ENCODE data around the gene PHKB. TPM values are rescaled to one million over a fixed set of nuclear protein-coding genes. Genes with fewer than 3 reads are reported as not detected.

Gene PHKB
- polyA plus RNA-seq, 1 donor (not counting 4 experiments of a cell fraction or from before 2014, with no cell fraction given) = 71.7 TPM

DNA sequence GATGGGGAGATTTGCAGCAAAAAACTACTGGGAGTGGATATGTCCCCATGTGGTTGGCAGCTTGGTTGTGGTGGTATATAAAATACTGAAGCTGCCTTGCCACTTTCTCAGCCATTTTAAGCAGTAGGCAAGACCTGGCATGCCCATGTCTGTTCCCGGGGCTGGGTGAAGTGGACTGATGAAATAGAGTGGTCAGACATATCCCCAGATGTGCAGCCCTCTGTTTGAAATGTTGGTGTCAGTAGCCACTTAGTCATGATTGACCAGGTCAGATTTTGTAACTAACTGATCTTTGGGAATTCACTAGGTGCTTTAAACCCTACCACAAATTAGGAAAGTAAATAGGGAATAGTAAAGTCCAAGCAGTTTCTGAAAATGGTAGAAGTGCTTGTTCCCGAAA, 151.6 kb downstream of the PHKB start:
- no peak overlapping the region for H3K4me3 ChIP-seq (ENCODE audit: control insufficient read depth in 2 of 3, extremely low read depth in 1 of 3, insufficient read depth in 2 of 3, low read depth in 1 of 3, low read length in 3 of 3)
- no peak for TF ChIP-seq EZH2 (IDR thresholded peaks at IDR 0.05; ENCODE audit: low read length)
- TF ChIP-seq, protein P1, sequence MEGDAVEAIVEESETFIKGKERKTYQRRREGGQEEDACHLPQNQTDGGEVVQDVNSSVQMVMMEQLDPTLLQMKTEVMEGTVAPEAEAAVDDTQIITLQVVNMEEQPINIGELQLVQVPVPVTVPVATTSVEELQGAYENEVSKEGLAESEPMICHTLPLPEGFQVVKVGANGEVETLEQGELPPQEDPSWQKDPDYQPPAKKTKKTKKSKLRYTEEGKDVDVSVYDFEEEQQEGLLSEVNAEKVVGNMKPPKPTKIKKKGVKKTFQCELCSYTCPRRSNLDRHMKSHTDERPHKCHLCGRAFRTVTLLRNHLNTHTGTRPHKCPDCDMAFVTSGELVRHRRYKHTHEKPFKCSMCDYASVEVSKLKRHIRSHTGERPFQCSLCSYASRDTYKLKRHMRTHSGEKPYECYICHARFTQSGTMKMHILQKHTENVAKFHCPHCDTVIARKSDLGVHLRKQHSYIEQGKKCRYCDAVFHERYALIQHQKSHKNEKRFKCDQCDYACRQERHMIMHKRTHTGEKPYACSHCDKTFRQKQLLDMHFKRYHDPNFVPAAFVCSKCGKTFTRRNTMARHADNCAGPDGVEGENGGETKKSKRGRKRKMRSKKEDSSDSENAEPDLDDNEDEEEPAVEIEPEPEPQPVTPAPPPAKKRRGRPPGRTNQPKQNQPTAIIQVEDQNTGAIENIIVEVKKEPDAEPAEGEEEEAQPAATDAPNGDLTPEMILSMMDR (optimal IDR thresholded peaks at IDR 0.05 in 1 of 3, IDR thresholded peaks at IDR 0.05 in 1 of 3, conservative IDR thresholded peaks at IDR 0.05 in 1 of 3; ENCODE audit: extremely low read depth in 1 of 3, insufficient read depth in 2 of 3, low read length in 3 of 3) = no peak
- no peaks in the 10 kb centered on the region for H4K20me1 ChIP-seq (ENCODE audit: control insufficient read depth, extremely low read depth, insufficient read depth, low read length)
- H3K4me2 ChIP-seq (ENCODE audit: control insufficient read depth, extremely low read depth, insufficient read depth, low read depth, low read length) = peak overlapping the region; percentile 28
- no peaks in the 10 kb centered on the region for H3K9me1 ChIP-seq (ENCODE audit: control insufficient read depth, extremely low read depth, insufficient read depth, low read length)
- peak; percentile 58 for FAIRE-seq
- no peak overlapping the region for H3K27ac ChIP-seq (ENCODE audit: control insufficient read depth, insufficient read depth, low read length)
- no peak overlapping the region for H3K9ac ChIP-seq (ENCODE audit: control insufficient read depth, extremely low read depth, insufficient read depth, low read length)
- H3K36me3 ChIP-seq (ENCODE audit: control insufficient read depth in 2 of 2, extremely low read depth in 1 of 2, insufficient read depth in 2 of 2, low read length in 2 of 2) = peaks cover 0 to 2% of the 10 kb centered on the region in 2 experiments
- no peaks in the 10 kb centered on the region for H3K9me3 ChIP-seq (ENCODE audit: control insufficient read depth, low read depth, low read length)
- no peaks in the 10 kb centered on the region for H3K27me3 ChIP-seq (ENCODE audit: control insufficient read depth, extremely low read depth, insufficient read depth, low read length)
- dilution Hi-C loops (cut with MboI; ENCODE audit: extremely low pct_ligation_motif_present, low sequenced_read_pairs) = no loop called here
- DNase-seq (ENCODE audit: low read depth, low spot score) = no peak
- peaks cover 9% of the 10 kb centered on the region for H3K4me1 ChIP-seq (ENCODE audit: control insufficient read depth, extremely low read depth, insufficient read depth, low read length)
- no peak overlapping the region for H2AFZ ChIP-seq (ENCODE audit: control insufficient read depth, low read length)
- no peaks in the 10 kb centered on the region for H3K79me2 ChIP-seq (ENCODE audit: control insufficient read depth, insufficient read depth, low read length)

DNA sequence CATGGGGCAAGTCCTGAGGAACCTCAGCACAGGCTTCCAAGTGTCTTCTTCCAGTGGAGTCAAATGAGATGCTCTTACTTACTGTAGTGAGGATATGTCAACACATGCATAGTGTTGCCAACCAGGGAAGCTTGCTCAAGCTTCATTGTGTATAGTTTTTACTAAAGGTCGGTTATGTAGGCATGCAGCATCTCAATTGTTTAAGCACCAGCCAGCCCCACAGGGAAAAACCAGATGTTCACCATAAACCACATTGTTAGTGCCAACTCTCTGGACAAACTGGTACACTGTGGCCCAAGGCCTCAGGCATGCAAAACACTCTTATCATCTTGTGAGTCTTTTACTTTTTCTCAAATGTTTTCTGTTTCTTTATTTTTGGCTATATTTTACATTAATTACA, 152.1 kb downstream of the PHKB start:
- Histone ChIP-seq H3K4me1 (ENCODE audit: control insufficient read depth, extremely low read depth, insufficient read depth, low read length) (peaks cover 9% of the 10 kb centered on the region), H3K9ac (ENCODE audit: control insufficient read depth, extremely low read depth, insufficient read depth, low read length) (no peak overlapping the region)
- FAIRE-seq = no peak

More for the DNA sequence above, 152.1 kb downstream of the PHKB start:
- no peaks in the 10 kb centered on the region for H3K9me3 ChIP-seq (ENCODE audit: control insufficient read depth, low read depth, low read length)
- no peaks in the 10 kb centered on the region for H3K9me1 ChIP-seq (ENCODE audit: control insufficient read depth, extremely low read depth, insufficient read depth, low read length)
- peaks cover 0 to 2% of the 10 kb centered on the region in 2 experiments for H3K36me3 ChIP-seq (ENCODE audit: control insufficient read depth in 2 of 2, extremely low read depth in 1 of 2, insufficient read depth in 2 of 2, low read length in 2 of 2)
- H3K4me3 ChIP-seq (ENCODE audit: control insufficient read depth in 2 of 3, extremely low read depth in 1 of 3, insufficient read depth in 2 of 3, low read depth in 1 of 3, low read length in 3 of 3) = no peak overlapping the region
- H3K27me3 ChIP-seq (ENCODE audit: control insufficient read depth, extremely low read depth, insufficient read depth, low read length) = no peaks in the 10 kb centered on the region
- no peaks in the 10 kb centered on the region for H3K79me2 ChIP-seq (ENCODE audit: control insufficient read depth, insufficient read depth, low read length)
- no peak for DNase-seq (ENCODE audit: low read depth, low spot score)
- dilution Hi-C loops (cut with MboI; ENCODE audit: extremely low pct_ligation_motif_present, low sequenced_read_pairs) = no loop called here
- H3K27ac ChIP-seq (ENCODE audit: control insufficient read depth, insufficient read depth, low read length) = no peak overlapping the region
- no peak overlapping the region for H3K4me2 ChIP-seq (ENCODE audit: control insufficient read depth, extremely low read depth, insufficient read depth, low read depth, low read length)
- TF ChIP-seq, protein P1 (optimal IDR thresholded peaks at IDR 0.05 in 1 of 3, IDR thresholded peaks at IDR 0.05 in 1 of 3, conservative IDR thresholded peaks at IDR 0.05 in 1 of 3; ENCODE audit: extremely low read depth in 1 of 3, insufficient read depth in 2 of 3, low read length in 3 of 3) = no peak
- TF ChIP-seq EZH2 (IDR thresholded peaks at IDR 0.05; ENCODE audit: low read length) = no peak
- no peak overlapping the region for H2AFZ ChIP-seq (ENCODE audit: control insufficient read depth, low read length)
- no peaks in the 10 kb centered on the region for H4K20me1 ChIP-seq (ENCODE audit: control insufficient read depth, extremely low read depth, insufficient read depth, low read length)
